Motor neuron (in vitro differentiated cells): ENCODE data around the gene IL17REL. TPM values are rescaled to one million over a fixed set of nuclear protein-coding genes. Genes with fewer than 3 reads are reported as not detected.

Experiments used
- ATAC-seq, 8 experiments: fragments of 200-7000 bp; cut with Tn5 transposase; replicated peaks in 6 of 8; 2 replicates each; pipeline ENCODE4 v1.8.0; 2021; ENCODE audit warnings: mild to moderate bottlenecking in 8 of 8, moderate library complexity in 8 of 8
- H3K27ac ChIP-seq, 2 donors: fragments of 250-450 bp; sonication (Bioruptor Pico); 2 replicates each; pipeline ENCODE4 v1.9.0; 2021; ENCODE audit warnings: antibody characterized with exemption in 2 of 2, mild to moderate bottlenecking in 2 of 2, moderate library complexity in 1 of 2
- H3K4me1 ChIP-seq, 2 donors: fragments of 250-450 bp; sonication (Bioruptor Pico); replicated peaks in 1 of 2; 2 replicates each; pipeline ENCODE4 v1.6.1; 2021; ENCODE audit warnings: antibody characterized with exemption in 2 of 2, mild to moderate bottlenecking in 2 of 2, moderate library complexity in 1 of 2
- H3K4me3 ChIP-seq, 5 donors: fragments of 250-450 bp; sonication (Bioruptor Pico); 2 replicates each; pipeline ENCODE4 v1.9.0; 2021; ENCODE audit warnings: antibody characterized with exemption in 5 of 5, mild to moderate bottlenecking in 5 of 5, moderate library complexity in 4 of 5
- WGBS, 10 experiments: fragments of 450-650 bp; shearing (Covaris generic); methylation state at CpG; one replicate each; pipeline ENCODE4 v1.0.0; 2022; 5-methylcytosine and 5-hydroxymethylcytosine counted together
- in situ Hi-C, 9 experiments: fragments of 400-800 bp; cut with MboI; loops; one replicate each; pipeline ENCODE4 v1.15.0; 2021; ENCODE audit warnings: low sequenced_read_pairs in 9 of 9, low pct_unique_long_range_greater_than_20kb in 2 of 9; ENCODE audit not compliant: unreplicated experiment in 9 of 9
- total RNA-seq, 8 experiments: library from RNA; unstranded; fragments of 300-600 nt; gene quantifications; 2 replicates each; pipeline versions ENCODE4 v1.2.3 to v1.2.4, GENCODE V29; 2022

IL17REL gene
- total RNA-seq, 8 experiments from 2014 or later: 0.07 to 0.47 (median 0.20) TPM; not detected in 3

DNA sequence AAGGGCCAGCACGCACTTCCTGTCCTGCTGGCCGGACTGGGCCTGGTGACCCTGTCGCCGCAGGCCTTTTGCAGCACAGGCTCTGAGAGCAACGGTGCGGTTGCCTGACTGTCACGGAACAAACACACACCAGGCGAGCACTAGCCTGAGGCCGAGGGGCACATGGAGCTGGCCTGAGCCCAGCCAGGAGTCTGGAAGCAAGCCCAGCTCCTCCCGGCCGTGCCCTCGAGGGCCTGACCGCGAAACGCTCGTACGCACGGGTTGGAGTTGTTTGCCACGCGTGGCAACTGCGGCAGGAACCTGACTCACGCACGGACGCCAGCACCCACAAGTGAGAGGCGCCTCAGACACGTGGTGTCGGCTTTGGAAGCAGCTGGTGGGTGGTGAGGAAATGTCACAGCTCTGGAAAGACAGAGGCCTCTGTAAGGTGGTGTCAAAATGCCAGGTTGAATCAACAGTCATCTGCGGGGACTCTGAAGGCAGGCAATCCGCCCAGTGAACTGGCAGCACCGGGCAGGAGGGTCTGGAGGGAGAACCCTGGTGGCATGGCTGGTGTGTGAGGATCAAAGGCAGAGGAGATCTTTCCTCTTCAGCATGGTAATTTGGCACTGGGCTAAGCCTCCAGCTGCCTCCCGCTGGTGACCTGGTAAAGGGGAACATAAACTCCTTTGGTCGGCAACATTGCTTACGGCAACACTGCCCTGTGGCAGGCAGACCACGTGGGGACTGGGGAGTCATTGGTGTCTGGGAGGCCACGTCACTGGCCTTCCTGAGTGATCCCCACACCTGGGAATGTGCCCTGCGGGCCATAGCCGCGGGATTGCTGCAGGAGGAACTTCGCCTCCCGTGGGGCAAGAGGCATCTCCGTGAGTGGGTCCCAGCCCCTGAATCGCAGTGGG is 15.3 kb upstream of the IL17REL start:
- ATAC-seq: no peak
- Histone ChIP-seq H3K27ac (no peak overlapping the region), H3K4me1 (no peaks in the 10 kb centered on the region), H3K4me3 (no peak overlapping the region)
- in situ Hi-C loops: loop anchor here in 4 of 9 experiments (10.0 to 25.0 kb wide), 3 partner anchors 91 to 266 kb away; no protein-coding TSS in a partner anchor
- WGBS, 10 experiments: 20 to 74% (median 50%) methylated on average over 1 to 22 of the region's 42 CpGs; no CpG with 5 or more reads in 3 of the 10 experiments

DNA sequence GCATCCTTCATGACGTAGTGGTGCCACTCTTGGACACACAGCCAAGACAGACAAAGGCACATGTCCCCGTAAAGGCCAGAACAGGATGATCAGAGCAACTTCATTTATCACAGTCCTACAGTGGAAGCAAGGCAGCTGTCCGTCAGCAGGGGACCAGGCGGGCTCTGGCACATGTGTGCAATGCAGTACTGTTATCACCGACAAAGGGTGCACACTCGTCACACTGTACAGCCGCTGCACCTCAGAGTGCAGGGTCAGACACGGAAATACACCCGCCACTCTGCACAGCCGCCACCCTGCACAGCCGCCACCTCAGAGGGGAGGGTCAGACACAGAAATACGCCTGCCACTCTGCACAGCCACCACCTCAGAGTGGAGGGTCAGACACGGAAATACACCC is 13.4 kb upstream of the IL17REL start:
- in situ Hi-C loops: loop anchor here in 4 of 9 experiments (10.0 to 25.0 kb wide), 3 partner anchors 89 to 264 kb away; no protein-coding TSS in a partner anchor
- WGBS, 10 experiments: 0 to 79% (median 49%) methylated on average over 1 to 5 of the region's 13 CpGs; no CpG with 5 or more reads in 5 of the 10 experiments
- Histone ChIP-seq H3K4me1 (no peaks in the 10 kb centered on the region), H3K4me3 (no peak overlapping the region), H3K27ac (no peak overlapping the region)
- ATAC-seq: no peak

DNA sequence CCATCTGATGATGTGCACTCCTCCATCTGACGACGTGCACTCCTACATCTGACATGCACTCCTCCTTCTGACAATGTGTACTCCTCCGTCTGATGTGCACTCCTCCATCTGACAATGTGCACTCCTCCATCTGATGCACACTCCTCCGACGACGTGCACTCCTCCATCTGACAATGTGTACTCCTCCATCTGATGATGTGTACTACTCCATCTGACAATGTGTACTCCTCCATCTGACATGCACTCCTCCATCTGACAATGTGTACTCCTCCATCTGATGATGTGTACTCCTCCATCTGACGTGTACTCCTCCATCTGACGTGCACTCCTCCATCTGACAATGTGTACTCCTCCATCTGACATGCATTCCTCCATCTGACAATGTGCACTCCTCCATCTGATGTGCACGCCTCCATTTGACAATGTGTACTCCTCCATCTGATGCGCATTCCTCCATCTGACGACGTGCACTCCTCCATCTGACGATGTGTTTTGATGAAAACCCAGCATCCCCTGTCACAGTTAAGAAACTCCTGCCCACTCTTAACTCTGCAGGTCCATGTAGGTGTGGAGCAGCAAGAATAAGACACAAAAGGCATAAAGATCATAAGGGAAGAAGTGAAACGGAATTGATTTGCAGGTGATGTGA is 9.7 kb upstream of the IL17REL start:
- H3K4me1 ChIP-seq: no peaks in the 10 kb centered on the region
- H3K27ac ChIP-seq: no peak overlapping the region
- in situ Hi-C loops: loop anchor here in 1 of 9 experiments (10.0 kb wide), 1 partner anchor 97 kb away; no protein-coding TSS in a partner anchor
- H3K4me3 ChIP-seq: no peak overlapping the region
- ATAC-seq: no peak
- WGBS, 10 experiments: 72 to 100% (median 80%) methylated on average over 2 to 12 of the region's 14 CpGs

DNA sequence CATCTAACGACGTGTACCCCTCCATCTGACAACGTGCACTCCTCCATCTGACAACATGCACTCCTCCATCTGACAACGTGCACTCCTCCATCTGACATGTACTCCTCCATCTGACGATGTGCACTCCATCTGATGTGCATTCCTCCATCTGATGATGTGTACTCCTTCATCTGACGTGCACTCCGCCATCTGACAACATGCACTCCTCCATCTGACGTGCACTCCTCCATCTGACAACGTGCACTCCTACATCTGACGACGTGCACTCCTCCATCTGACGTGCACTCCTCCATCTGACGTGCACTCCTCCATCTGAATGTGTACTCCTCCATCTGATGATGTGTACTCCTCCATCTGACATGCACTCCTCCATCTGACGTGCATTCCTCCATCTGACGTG is 8.0 kb upstream of the IL17REL start:
- Histone ChIP-seq H3K4me3 (no peak overlapping the region), H3K4me1 (no peaks in the 10 kb centered on the region), H3K27ac (no peak overlapping the region)
- in situ Hi-C loops: loop anchor here in 1 of 9 experiments (10.0 kb wide), 1 partner anchor 96 kb away; no protein-coding TSS in a partner anchor
- no peak for ATAC-seq
- WGBS, 10 experiments: 64 to 89% (median 81%) methylated on average over 3 to 12 of the region's 15 CpGs; no CpG with 5 or more reads in 1 of the 10 experiments

DNA sequence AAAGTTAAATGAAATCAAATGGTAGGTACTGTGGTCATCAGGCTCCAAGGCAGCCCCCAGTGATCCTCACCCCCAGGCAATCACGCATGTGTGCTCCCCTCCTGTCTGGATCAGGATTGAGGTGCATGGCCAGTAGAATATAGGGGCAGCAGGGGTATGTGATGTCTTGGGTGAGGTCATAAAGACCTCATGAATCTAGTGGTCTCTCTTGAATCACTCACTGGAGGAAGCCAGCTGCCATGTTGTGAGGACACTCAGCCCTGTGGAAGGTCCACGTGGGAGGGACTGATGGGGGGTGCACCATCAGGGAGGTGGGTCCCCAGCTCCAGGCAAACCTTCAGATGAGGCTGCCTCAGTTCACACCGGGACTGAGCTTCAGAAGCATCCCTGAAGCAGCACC is 6.8 kb upstream of the IL17REL start:
- Histone ChIP-seq H3K4me1 (peaks cover 0 to 7% of the 10 kb centered on the region in 2 donors), H3K27ac (no peak overlapping the region), H3K4me3 (no peak overlapping the region)
- ATAC-seq: no peak
- 17 to 80% (median 65%) methylated on average over 1 to 2 of the region's 3 CpGs; no CpG with 5 or more reads in 2 of the 10 experiments for WGBS, 10 experiments
- in situ Hi-C loops: no loop called here

DNA sequence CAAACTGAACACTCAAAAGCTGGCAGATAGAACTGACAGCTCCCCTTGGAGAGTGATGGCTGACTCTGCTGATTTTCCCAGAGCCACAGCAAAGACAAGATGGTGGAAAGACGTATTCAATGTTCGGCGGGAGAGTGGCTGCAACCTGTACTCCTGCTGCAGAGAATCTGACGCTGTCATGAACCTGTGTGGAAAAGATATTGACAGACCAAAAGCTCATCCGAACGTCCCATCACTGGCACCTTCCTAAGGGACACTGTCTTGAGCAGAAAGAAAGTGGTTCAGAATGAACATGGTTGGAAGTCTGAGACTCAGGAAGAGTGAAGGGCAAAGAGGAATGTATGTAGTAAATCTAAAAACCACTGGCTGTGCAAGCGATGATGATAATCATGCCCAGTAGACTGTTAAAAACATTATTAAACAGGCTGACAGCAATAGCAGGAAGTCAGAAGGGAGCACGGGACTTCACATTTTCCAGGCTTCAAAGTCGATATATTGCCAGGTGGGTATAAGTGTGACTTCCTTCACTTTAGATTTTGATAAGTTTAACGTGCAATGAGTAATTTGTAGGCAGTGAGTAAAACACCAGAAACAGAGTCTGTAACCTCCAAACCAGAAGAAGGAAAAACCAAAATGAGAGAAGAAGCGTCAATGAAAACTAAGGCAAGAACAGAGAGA is 6.2 kb upstream of the IL17REL start:
- ATAC-seq: no peak
- in situ Hi-C loops: no loop called here
- WGBS, 10 experiments: 26 to 79% (median 53%) methylated on average over 2 to 11 of the region's 11 CpGs
- Histone ChIP-seq H3K27ac (no peak overlapping the region), H3K4me1 (peaks cover 0 to 8% of the 10 kb centered on the region in 2 donors), H3K4me3 (no peak overlapping the region)

DNA sequence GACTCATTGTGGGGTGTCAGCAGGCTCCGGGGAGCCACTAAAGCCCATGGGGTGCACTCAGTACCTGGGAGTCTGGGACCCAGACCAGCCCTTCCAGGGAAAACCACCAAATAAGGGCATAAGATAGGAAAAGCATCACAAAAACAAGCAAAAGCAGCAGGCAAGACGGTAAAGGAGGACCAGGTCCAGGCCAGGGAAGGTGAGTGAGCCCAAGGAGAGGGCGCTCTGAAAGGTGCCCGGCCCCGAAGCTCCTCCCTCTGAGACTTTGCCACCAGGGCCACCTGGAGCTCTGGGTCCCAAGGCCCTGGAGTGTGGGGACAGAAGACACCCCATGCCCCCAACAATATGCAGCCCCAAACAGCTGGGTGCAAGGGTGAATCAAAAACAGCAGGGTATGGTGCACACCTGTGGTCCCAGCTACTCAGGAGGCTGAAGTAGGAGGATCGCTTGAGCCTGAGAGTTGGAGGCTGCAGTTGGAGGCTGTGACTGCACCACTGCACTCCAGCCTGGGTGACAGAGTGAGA is 5.2 kb upstream of the IL17REL start:
- Histone ChIP-seq H3K4me1 (peaks cover 0 to 8% of the 10 kb centered on the region in 2 donors), H3K27ac (no peak overlapping the region), H3K4me3 (no peak overlapping the region)
- 14 to 100% (median 67%) methylated on average over 1 to 5 of the region's 6 CpGs; no CpG with 5 or more reads in 2 of the 10 experiments for WGBS, 10 experiments
- in situ Hi-C loops: no loop called here
- no peak for ATAC-seq

DNA sequence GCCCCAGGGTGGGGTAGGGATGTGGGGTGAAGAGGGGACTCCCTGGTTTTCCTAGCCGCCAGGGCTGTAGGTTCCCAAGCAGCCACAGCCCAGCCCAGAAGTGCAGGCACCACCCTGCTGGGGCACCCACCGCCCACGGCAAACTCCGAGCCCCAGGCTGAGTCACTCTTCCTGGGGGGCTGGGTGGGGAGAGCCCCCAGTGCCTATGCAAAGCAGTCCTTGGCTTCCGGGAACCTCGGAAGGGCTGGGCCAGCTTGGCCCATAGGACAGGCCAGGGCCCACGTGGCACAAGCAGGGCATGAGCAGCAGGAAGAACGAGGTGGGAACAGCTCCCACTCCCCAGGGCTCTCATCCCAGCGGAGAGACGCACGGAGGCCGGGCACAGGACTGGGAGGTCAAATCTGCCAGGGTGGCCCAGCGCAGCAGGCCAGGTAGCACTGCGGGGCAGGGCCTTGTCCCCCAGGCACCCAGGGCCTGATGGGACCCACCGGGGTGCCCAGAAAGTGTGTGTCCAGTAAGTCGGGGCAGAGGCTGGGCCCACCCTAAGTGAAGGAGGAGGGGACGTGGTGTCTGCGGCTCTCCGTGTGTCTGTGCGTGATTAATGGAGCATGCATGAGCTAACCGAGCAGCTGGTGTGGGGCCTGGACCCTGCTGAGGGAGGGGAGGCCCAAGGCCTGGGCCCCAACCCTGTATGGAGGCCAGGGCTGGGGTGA is 4.6 kb upstream of the IL17REL start:
- H3K27ac ChIP-seq: no peak overlapping the region
- H3K4me1 ChIP-seq: peaks cover 0 to 8% of the 10 kb centered on the region in 2 donors
- in situ Hi-C loops: no loop called here
- WGBS, 10 experiments: 5 to 100% (median 50%) methylated on average over 1 to 5 of the region's 21 CpGs; no CpG with 5 or more reads in 5 of the 10 experiments
- H3K4me3 ChIP-seq: no peak overlapping the region
- ATAC-seq: peak in 7 of 8 experiments; percentile 11 to 66 (median 31)

DNA sequence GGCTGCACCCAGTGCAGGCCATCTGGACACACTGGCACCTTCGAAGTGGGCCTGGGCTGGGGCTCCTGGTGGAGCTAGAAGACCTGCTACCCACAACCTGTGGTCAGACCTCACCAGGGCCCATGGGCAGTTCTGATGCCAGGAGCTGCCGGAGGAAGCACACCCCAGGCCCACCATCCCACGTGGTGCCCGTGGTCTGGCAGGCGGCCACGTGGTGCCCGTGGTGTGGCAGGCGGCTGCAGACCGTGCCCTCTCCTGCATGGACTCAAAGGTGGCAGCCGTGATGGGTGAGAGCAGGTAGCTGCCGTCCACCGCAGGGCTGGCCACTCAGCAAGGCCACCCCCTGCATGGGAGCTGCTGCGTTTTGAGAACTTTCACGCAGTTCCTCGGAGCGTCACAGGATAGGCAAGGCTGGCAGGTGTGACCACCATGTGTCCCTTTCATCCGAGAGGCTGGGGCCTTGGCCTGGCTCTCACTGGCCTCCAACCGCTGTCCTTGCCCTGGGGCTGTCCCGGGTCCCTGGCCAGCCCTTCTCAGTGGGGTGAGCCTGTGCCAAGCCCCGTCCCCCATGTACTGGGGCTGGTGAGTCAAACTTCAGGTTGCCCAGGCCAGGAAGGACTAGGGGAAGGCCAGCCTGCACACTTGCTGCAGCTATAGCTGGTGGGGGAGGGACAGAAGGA is 3.9 kb upstream of the IL17REL start:
- Histone ChIP-seq H3K4me3 (no peak overlapping the region), H3K27ac (no peak overlapping the region), H3K4me1 (peaks cover 0 to 8% of the 10 kb centered on the region in 2 donors)
- no peak for ATAC-seq
- WGBS, 10 experiments: 67 to 84% (median 75%) methylated on average over 1 to 9 of the region's 20 CpGs; no CpG with 5 or more reads in 6 of the 10 experiments
- in situ Hi-C loops: no loop called here

DNA sequence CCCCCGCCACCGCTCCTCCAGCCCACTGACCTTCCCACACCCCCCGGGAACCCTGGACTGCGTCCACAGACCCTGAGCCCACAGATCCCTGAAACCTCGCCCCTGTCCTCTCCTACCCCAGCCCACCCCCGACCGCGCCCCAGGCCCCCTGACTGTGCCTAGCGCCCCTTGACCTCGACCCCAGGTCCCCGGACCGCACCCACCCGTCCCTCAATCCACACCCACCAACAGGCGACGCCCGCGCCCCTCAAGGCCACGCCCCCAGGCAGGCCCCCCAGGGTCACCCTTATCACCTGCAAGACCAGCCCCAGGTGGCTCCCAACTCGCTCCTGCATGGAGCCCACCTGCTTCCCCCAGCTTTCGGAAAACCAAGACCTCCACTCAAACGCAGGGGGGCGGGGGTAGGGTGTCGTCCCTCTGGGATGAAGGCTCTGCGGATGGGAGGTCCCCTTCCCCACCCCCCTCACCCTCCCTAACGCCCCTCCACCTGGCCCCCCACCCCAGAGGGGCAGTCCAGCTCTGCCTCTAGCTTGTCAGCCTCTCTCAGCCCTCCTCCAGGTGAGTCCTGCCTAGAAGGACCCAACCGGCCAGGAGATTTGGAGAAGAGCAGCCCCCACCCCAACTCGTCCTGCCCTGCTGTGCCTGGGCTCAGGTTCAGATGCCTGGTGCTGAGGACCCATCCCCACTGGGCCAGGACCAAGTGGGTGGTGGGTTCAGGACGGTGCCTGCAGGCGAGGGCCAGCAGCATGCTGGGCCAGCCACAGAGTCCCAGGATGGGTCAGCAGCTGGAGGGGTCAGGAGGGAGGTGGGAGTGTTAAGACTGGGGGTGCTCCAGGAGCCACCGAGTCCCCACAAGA is 3.1 kb upstream of the IL17REL start:
- ATAC-seq: no peak
- peaks cover 0 to 8% of the 10 kb centered on the region in 2 donors for H3K4me1 ChIP-seq
- no peak overlapping the region for H3K27ac ChIP-seq
- no CpG with 5 or more reads among the region's 30 CpGs for WGBS, 10 experiments
- no peak overlapping the region for H3K4me3 ChIP-seq
- in situ Hi-C loops: no loop called here
